ENCODE measurements around the gene LYSMD1. TPM values are rescaled to one million over a fixed set of nuclear protein-coding genes. Genes with fewer than 3 reads are reported as not detected.

The LYSMD1 gene
- total RNA-seq, 2 experiments from 2014 or later, result 4.5 to 4.8 TPM

DNA sequence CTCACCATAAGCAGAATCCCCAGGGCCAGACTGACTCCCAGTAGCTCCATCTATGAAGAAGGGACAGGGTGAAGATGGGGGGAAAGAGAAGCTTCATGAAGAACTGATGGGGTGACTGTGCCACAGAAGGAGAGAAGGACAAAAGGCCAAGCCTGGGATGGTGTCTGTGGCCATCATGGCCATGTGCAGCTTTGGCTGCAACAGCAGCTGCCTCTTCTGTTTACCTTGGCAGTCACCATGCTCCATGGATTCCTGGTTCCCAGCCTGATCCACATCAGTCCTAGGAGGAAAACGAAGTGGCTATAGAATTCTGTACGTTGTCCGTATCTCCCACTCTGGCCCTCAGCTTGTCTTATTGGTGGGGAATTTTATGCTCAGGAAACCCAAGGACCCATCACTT is 31.3 kb downstream of the LYSMD1 start:
- no peak for DNase-seq
- Mint-ChIP-seq H3K27me3 (ENCODE audit: low read depth) (no peaks in the 10 kb centered on the region), H3K4me1 (ENCODE audit: low read depth) (peaks cover 8% of the 10 kb centered on the region), H3K4me3 (no peak overlapping the region), H3K36me3 (ENCODE audit: low read depth) (no peaks in the 10 kb centered on the region), H3K27ac (no peak overlapping the region), H3K9me3 (no peaks in the 10 kb centered on the region)
- CTCF ChIA-PET, result interaction anchor here (1.2 to 1.3 kb wide), 2 partner anchors 19 to 32 kb away, joined by 3 to 4 read pairs; no protein-coding TSS in a partner anchor
- intact Hi-C loops (cut with micrococcal nuclease), result no loop called here

DNA sequence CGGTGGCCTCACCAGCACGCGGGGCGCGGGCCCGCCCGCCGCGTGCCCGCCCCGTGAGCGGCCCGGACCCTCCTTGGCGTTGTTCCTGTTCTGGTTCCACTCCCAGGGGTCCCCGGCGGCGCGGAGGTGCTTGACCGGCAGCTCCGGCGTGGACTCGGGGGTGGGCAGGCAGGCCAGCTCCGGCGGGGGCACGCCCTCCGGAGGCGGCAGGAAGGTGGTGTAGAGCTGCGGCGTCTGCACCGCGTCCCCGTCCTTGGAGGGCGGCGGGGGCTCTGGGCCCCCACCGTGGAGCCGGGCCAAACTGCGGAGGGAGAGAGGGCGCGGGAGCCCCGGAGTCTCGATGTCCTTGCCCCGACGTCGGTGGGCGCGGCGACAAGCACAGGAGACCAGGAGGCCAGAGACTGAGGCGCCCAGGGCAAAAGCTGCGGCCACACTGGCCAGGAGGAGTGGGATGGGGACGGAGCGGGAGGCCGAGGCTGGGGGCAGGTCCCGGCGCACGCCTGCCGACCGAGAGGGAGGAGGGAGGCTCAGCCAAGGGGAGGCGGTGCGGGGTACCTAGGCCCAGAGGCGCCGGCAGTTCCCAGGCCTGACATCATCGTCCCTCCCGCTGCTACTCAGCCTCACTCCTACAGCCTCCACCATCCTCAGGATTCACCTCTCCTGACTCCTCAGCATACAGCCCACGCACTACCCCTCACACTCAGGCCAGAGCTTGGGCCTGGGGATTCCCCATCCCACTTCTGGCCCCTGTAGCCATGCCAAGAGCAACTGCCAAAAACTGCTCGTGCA is 32.5 kb downstream of the LYSMD1 start:
- Mint-ChIP-seq H3K27ac (no peak overlapping the region), H3K36me3 (ENCODE audit: low read depth) (no peaks in the 10 kb centered on the region), H3K4me1 (ENCODE audit: low read depth) (peaks cover 8% of the 10 kb centered on the region), H3K4me3 (no peak overlapping the region), H3K27me3 (ENCODE audit: low read depth) (no peaks in the 10 kb centered on the region), H3K9me3 (no peaks in the 10 kb centered on the region)
- CTCF ChIA-PET, result interaction anchor here (1.2 kb wide), 1 partner anchor 31 kb away, joined by 4 read pairs; no protein-coding TSS in a partner anchor
- intact Hi-C loops (cut with micrococcal nuclease), result no loop called here
- no peak for DNase-seq

DNA sequence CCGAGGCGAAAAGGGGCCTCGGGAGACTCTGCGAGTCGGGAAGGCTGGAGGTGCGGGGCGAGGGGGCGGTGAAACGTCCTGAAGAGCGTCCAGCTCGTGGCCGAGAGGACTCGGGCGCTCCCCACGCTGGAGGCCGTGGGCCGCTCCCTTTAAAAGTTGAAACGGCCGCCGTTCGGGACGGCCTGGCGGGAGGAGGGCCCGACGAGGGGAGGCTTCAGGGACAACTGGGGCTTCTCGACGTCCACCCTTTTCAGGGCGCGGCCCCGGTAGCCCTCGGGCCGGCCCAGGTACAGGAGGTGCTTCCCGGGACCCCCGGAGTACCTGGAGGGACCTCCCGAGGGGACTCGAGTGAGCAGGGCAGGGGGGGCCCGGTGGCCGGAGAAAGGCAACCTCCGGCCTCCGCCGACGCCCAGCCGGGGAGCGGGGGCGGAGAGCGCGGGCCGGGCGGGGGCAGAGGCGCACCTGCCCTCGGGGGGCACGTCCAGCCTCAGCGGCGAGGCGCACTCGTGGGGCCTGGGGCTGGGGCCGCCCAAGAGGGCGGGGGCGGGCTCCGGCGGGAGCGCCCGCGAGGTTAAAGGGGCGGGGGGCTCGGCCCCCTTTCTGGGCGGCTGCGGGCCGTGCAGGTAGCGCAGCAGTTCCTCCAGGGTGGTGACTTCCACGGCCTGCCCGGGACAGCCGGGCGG is 33.2 kb downstream of the LYSMD1 start:
- DNase-seq, result no peak
- intact Hi-C loops (cut with micrococcal nuclease), result no loop called here
- CTCF ChIA-PET, result interaction anchor here (1.6 to 1.9 kb wide), 2 partner anchors 25 to 33 kb away, joined by 8 to 11 read pairs; partner anchors contain the start of gene TNFAIP8L2
- H3K27ac Mint-ChIP-seq, result no peak overlapping the region
- peaks cover 8% of the 10 kb centered on the region for H3K4me1 Mint-ChIP-seq (ENCODE audit: low read depth)
- H3K9me3 Mint-ChIP-seq, result no peaks in the 10 kb centered on the region
- no peaks in the 10 kb centered on the region for H3K36me3 Mint-ChIP-seq (ENCODE audit: low read depth)
- peak overlapping the region; percentile 75 for H3K4me3 Mint-ChIP-seq
- no peaks in the 10 kb centered on the region for H3K27me3 Mint-ChIP-seq (ENCODE audit: low read depth)

DNA sequence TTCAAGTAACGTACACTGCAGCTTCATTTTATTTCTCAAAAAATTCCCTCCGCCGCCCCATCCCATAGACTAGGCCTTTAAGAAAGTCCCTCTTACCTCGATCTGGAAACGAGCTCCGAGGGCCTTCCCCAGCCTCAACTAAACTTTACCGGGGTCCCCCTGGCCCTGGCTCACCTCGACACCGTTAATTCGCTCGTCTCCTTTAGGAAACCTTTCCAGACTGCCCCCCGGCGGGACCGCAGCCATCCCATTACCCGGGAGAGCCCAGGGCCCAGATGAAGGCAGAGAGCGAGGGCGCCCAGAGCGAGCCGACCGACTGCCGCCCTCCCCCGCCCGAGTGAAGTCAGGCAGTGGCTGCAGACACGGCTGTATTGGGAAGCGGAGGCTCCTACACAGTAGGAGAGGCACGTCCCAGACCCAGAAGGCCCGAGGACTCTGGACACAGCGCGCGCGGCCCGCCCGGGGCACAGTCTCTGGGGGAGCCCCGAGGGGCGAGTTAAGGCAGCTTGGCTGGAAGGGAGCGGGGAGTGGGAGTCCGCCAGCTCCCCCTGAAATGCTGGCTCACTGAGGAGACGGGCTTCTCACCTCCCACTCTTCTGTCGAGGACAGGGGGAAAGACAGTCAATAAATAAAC is 33.9 kb downstream of the LYSMD1 start:
- DNase-seq, result no peak
- CTCF ChIA-PET, result interaction anchor here (0.7 to 1.9 kb wide), 9 partner anchors 16 to 125 kb away, joined by 3 to 11 read pairs (median 3); partner anchors contain the start of genes MINDY1 and TNFAIP8L2
- H3K4me3 Mint-ChIP-seq, result peak overlapping the region; percentile 75
- intact Hi-C loops (cut with micrococcal nuclease), result loop anchor here (1.0 kb wide), 2 partner anchors 24 to 62 kb away; partner anchors contain the start of genes GABPB2 and TNFAIP8L2
- peaks cover 8% of the 10 kb centered on the region for H3K4me1 Mint-ChIP-seq (ENCODE audit: low read depth)
- no peaks in the 10 kb centered on the region for H3K27me3 Mint-ChIP-seq (ENCODE audit: low read depth)
- H3K9me3 Mint-ChIP-seq, result no peaks in the 10 kb centered on the region
- peak overlapping the region; percentile 70 for H3K27ac Mint-ChIP-seq
- no peaks in the 10 kb centered on the region for H3K36me3 Mint-ChIP-seq (ENCODE audit: low read depth)

DNA sequence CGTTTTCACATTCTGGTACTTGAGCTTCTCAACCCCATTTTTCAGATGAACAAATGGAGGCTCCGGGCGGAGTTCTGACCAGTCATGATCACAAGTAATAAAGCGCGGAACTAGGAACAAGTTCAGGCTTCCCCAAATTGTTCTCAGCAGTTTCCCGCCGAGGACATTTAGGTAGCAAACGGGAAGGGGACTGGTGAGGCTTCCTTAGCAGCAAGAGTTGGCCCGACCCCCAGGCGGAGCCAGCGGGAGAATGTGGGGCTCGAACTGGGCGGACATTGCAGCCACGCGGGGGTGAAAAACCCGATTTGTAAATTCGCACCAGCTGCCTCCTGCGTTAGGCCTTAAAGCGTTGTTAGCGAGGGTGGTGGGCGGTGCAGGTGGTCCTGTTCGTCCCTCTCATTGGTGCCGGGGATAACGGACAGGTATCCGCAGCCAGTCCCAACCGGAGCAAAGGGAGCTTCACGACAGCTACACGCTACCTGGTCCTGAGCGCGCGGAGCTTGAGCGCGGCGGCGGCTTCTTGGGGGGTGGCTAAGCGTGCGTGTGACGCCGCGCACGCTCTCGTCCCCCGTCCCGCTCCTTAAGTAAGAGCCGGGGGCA is 34.6 kb downstream of the LYSMD1 start:
- no peaks in the 10 kb centered on the region for H3K27me3 Mint-ChIP-seq (ENCODE audit: low read depth)
- intact Hi-C loops (cut with micrococcal nuclease), result loop anchor here (1.0 kb wide), 2 partner anchors 25 to 61 kb away; partner anchors contain the start of genes GABPB2 and TNFAIP8L2
- peak; percentile 93 for DNase-seq
- H3K4me3 Mint-ChIP-seq, result peak overlapping the region; percentile 75
- CTCF ChIA-PET, result interaction anchor here (0.6 to 1.9 kb wide), 10 partner anchors 17 to 209 kb away, joined by 3 to 11 read pairs (median 3); partner anchors contain the start of genes MINDY1 and TNFAIP8L2
- no peaks in the 10 kb centered on the region for H3K36me3 Mint-ChIP-seq (ENCODE audit: low read depth)
- H3K27ac Mint-ChIP-seq, result peak overlapping the region; percentile 70
- H3K9me3 Mint-ChIP-seq, result no peaks in the 10 kb centered on the region
- peaks cover 8% of the 10 kb centered on the region for H3K4me1 Mint-ChIP-seq (ENCODE audit: low read depth)

DNA sequence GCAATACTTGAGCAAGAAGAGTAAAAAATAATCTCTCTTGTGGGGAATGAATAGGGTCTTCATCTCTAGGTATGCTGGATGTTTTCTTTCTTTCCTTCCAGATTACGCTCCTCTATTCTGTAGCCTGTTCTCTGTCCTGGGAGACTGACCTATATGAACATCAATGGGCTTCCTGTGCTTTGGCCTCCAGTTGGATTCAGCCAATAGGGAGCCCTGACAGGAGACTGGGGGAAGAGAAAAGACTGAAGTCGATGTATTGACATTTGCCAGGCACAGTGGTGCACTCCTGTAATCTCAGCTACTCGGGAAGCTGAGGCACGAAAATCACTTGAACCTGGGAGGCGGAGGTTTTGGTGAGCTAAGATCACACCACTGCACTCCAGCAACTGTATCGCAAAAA is 36.9 kb downstream of the LYSMD1 start:
- Mint-ChIP-seq H3K4me3 (no peak overlapping the region), H3K9me3 (no peaks in the 10 kb centered on the region), H3K27me3 (ENCODE audit: low read depth) (no peaks in the 10 kb centered on the region), H3K36me3 (ENCODE audit: low read depth) (no peaks in the 10 kb centered on the region), H3K27ac (no peak overlapping the region), H3K4me1 (ENCODE audit: low read depth) (peaks cover 8% of the 10 kb centered on the region)
- DNase-seq, result no peak
- intact Hi-C loops (cut with micrococcal nuclease), result no loop called here
- CTCF ChIA-PET, result interaction anchor here (1.1 kb wide), 1 partner anchor 9 kb away, joined by 4 read pairs; no protein-coding TSS in a partner anchor

DNA sequence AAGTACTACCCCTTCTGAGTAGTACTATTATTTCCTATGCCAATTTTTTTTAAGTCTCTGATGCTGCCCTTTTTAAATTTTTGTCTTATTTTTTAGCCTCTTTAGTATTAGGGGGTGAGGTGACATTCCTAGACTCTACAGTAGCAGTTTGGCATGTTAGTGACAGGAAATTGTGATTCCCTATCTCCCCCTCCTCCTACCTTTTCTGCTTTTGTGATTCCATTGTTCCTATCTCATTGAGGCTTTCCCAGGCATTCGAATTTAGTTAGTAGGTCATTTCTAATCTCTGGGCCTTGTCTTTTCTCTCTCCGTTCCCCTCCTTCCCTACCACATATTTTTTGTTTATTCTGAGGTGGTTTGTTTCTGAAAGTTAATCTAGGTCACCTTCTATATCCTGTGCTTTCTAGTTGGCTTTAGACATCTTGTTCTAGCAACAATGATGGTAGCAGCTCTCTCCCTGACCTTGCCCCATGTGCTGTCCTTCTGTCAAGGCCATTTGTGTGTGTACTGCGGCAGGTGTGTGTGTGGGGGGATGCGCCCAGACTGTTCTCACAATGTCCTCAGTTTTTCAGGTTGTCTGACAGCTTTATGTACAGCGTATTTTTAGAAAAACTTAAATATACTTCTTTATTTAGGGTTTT is 40.8 kb downstream of the LYSMD1 start:
- Mint-ChIP-seq H3K27ac (no peak overlapping the region), H3K27me3 (ENCODE audit: low read depth) (no peaks in the 10 kb centered on the region), H3K36me3 (ENCODE audit: low read depth) (peaks cover 3% of the 10 kb centered on the region), H3K9me3 (no peaks in the 10 kb centered on the region), H3K4me3 (no peak overlapping the region), H3K4me1 (ENCODE audit: low read depth) (no peaks in the 10 kb centered on the region)
- intact Hi-C loops (cut with micrococcal nuclease), result no loop called here
- no peak for DNase-seq
- CTCF ChIA-PET, result interaction anchor here (0.6 to 0.7 kb wide), 4 partner anchors 25 to 144 kb away, joined by 3 to 4 read pairs (median 3); no protein-coding TSS in a partner anchor

DNA sequence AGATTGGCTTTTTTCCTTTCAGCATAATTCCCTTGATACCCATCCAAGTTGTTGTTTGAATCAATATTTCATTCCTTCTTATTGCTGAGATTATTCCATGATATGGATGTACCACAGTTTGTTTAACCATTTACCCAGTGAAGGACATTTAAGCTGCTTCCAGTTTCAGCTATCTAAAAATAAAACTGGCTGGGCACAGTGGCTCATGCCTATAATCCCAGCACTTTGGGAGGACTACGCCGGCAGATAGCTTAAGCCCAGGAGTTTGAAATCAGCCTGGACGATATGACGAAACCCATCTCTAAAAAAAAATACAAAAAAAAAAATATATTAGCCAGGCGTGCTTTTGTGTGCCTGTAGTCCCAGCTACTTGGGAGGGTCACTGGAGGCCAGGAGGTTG is 51.8 kb downstream of the LYSMD1 start:
- H3K27ac Mint-ChIP-seq, result no peak overlapping the region
- intact Hi-C loops (cut with micrococcal nuclease), result no loop called here
- H3K4me3 Mint-ChIP-seq, result no peak overlapping the region
- no peaks in the 10 kb centered on the region for H3K4me1 Mint-ChIP-seq (ENCODE audit: low read depth)
- no peaks in the 10 kb centered on the region for H3K27me3 Mint-ChIP-seq (ENCODE audit: low read depth)
- H3K36me3 Mint-ChIP-seq (ENCODE audit: low read depth), result peaks cover 11% of the 10 kb centered on the region
- CTCF ChIA-PET, result interaction anchor here (0.5 to 1.6 kb wide), 6 partner anchors 8 to 138 kb away, joined by 3 to 6 read pairs (median 4); no protein-coding TSS in a partner anchor
- no peak for DNase-seq
- H3K9me3 Mint-ChIP-seq, result no peaks in the 10 kb centered on the region

Other genes starting within 250 kb of the LYSMD1 start
- 10 to 100 TPM; 40.4 to 44.7 TPM for gene SETDB1, start 239.5 kb downstream of the LYSMD1 start, total RNA-seq
- 100 to 1,000 TPM; 130 to 135 TPM for gene CERS2, start 191.1 kb downstream of the LYSMD1 start, total RNA-seq
- gene ANXA9, start 183.6 kb downstream of the LYSMD1 start, total RNA-seq, result not detected
- gene MINDY1, start 159.0 kb downstream of the LYSMD1 start, total RNA-seq, result 10 to 100 TPM; 14.6 to 15.1 TPM
- 10 to 100 TPM; 13.3 to 15.9 TPM for gene PRUNE1, start 157.5 kb downstream of the LYSMD1 start, total RNA-seq
- 1 to 10 TPM; 1.1 to 1.3 TPM for gene BNIPL, start 129.3 kb downstream of the LYSMD1 start, total RNA-seq
- under 1 TPM; 0.49 to 0.57 TPM for gene C1orf56, start 118.2 kb downstream of the LYSMD1 start, total RNA-seq
- 10 to 100 TPM; 98.1 to 99.0 TPM for gene CDC42SE1, start 106.3 kb downstream of the LYSMD1 start, total RNA-seq
- 1 to 10 TPM; 3.3 to 3.6 TPM for gene MLLT11, start 105.5 kb downstream of the LYSMD1 start, total RNA-seq
- gene GABPB2, start 95.1 kb downstream of the LYSMD1 start, total RNA-seq, result 10 to 100 TPM; 16.1 to 16.2 TPM
- gene SEMA6C, start 19.3 kb downstream of the LYSMD1 start, total RNA-seq, result 1 to 10 TPM; 1.5 to 1.6 TPM
- 10 to 100 TPM in 1 of 2 experiments, 1 to 10 TPM in 1; 9.6 to 10.5 TPM for gene TNFAIP8L2, start 9.3 kb downstream of the LYSMD1 start, total RNA-seq
- gene SCNM1, start 242 bp upstream of the LYSMD1 start, total RNA-seq, result 10 to 100 TPM; 60.5 to 64.2 TPM
- 1 to 10 TPM in 1 of 2 experiments, under 1 TPM in 1; 0.98 to 1.1 TPM for gene TMOD4, start 10.1 kb upstream of the LYSMD1 start, total RNA-seq
- 10 to 100 TPM; 49.8 to 56.9 TPM for gene VPS72, start 24.3 kb upstream of the LYSMD1 start, total RNA-seq
- gene PIP5K1A, start 32.6 kb upstream of the LYSMD1 start, total RNA-seq, result 10 to 100 TPM; 72.6 to 82.5 TPM
- 100 to 1,000 TPM; 167 to 192 TPM for gene PSMD4, start 88.8 kb upstream of the LYSMD1 start, total RNA-seq
- 10 to 100 TPM; 20.9 to 22.0 TPM for gene ZNF687, start 116.4 kb upstream of the LYSMD1 start, total RNA-seq
- gene PI4KB, start 161.5 kb upstream of the LYSMD1 start, total RNA-seq, result 10 to 100 TPM; 64.1 to 69.2 TPM
- 10 to 100 TPM; 62.3 to 63.4 TPM for gene RFX5, start 181.3 kb upstream of the LYSMD1 start, total RNA-seq
- not detected for gene SELENBP1, start 206.8 kb upstream of the LYSMD1 start, total RNA-seq
- gene PSMB4, start 233.7 kb upstream of the LYSMD1 start, total RNA-seq, result 100 to 1,000 TPM; 394 to 398 TPM